K562 (cell line): ENCODE data around the gene TMEM139. TPM values are rescaled to one million over a fixed set of nuclear protein-coding genes. Genes with fewer than 3 reads are reported as not detected.

Experiments used
- ATAC-seq: fragments of 200-7000 bp; cut with Tn5 transposase; 3 replicates; pipeline ENCODE4 v1.9.1; 2020; ENCODE audit warnings: moderate library complexity
- BruUV-seq: library from RNA; stranded (reverse); fragments of 400-500 nt; replicated peaks from 2 replicates; lab custom pipeline; 2021; lab: Mats Ljungman, UMichigan
- CTCF ChIA-PET: fragments of 300-600 bp; formaldehyde crosslinking; extraction: SDS; loops from one replicate; lab custom pipeline; 2021; ENCODE audit warnings: low intra/inter-chr PET ratio; lab: Yijun Ruan, JAX
- POLR2A ChIA-PET: fragments of 300-600, 350-650 bp; sonication (Branson Sonifier 250); formaldehyde crosslinking; extraction: SDS; loops from one replicate; lab custom pipeline; 2021; ENCODE audit warnings: antibody characterized with exemption, inconsistent platforms; lab: Yijun Ruan, JAX
- DNase-seq, 4 experiments: peaks; one replicate each; pipeline versions ENCODE4 v3.0.0 to v3.0.0-alpha.2; 2011 to 2018; ENCODE audit warnings: low spot score in 3 of 4, mixed read lengths in 3 of 4; ENCODE audit errors: extremely low read depth in 1 of 4
- FAIRE-seq: peaks from 2 replicates; lab custom pipeline; 2011; peaks lifted over from hg19 to GRCh38; lab: Jason Lieb, UNC
- H2AFZ ChIP-seq: 2 replicates; pipeline ENCODE4 v1.6.0; 2011; ENCODE audit warnings: low read depth, low read length, control low read depth, inconsistent platforms
- H3K27ac ChIP-seq: fragments of 200-600 bp; 3 replicates; pipeline ENCODE4 v1.8.0; 2011; ENCODE audit warnings: low read depth, mild to moderate bottlenecking, control low read depth, inconsistent platforms, low read length, moderate library complexity, mixed read lengths; ENCODE audit errors: extremely low read depth
- H3K27me3 ChIP-seq, 2 experiments: fragments of 300-600 bp in 1 of 2; 2 replicates in 1 of 2; 3 replicates in 1 of 2; pipeline versions ENCODE4 v1.6.0 to v1.8.0; 2011; ENCODE audit warnings: inconsistent platforms in 2 of 2, low read length in 2 of 2, mild to moderate bottlenecking in 1 of 2, mixed read lengths in 1 of 2, moderate library complexity in 1 of 2; ENCODE audit not compliant: control insufficient read depth in 2 of 2, insufficient read depth in 2 of 2
- H3K36me3 ChIP-seq: fragments of 300-600 bp; 3 replicates; pipeline ENCODE4 v1.8.0; 2011; ENCODE audit warnings: mild to moderate bottlenecking, low read length, inconsistent platforms; ENCODE audit not compliant: control insufficient read depth, insufficient read depth
- H3K4me1 ChIP-seq, 2 experiments: fragments of 200-600 bp in 1 of 2; replicated peaks in 1 of 2; 2 replicates in 1 of 2; 3 replicates in 1 of 2; pipeline versions ENCODE4 v1.5.1 to v1.8.0; 2011; ENCODE audit warnings: inconsistent platforms in 2 of 2, low read length in 2 of 2, mild to moderate bottlenecking in 1 of 2, mixed read lengths in 1 of 2, moderate library complexity in 1 of 2; ENCODE audit not compliant: control insufficient read depth in 2 of 2, insufficient read depth in 2 of 2
- H3K4me2 ChIP-seq: 2 replicates; pipeline ENCODE4 v1.6.1; 2011; ENCODE audit warnings: low read length, control low read depth, inconsistent platforms, mixed read lengths; ENCODE audit not compliant: insufficient read depth
- H3K4me3 ChIP-seq: fragments of 200-600 bp; sonication (generic), shearing (Covaris generic); 2 replicates; pipeline ENCODE4 v1.5.1; 2016; ENCODE audit warnings: control low read depth, inconsistent platforms
- H3K79me2 ChIP-seq: fragments of 200-600 bp; 3 replicates; pipeline ENCODE4 v1.8.0; 2011; ENCODE audit warnings: low read length, inconsistent platforms; ENCODE audit not compliant: control insufficient read depth, insufficient read depth
- H3K9ac ChIP-seq, 2 experiments: 2 replicates each; pipeline versions ENCODE4 v1.6.0 to v1.6.1; 2011; ENCODE audit warnings: low read depth in 2 of 2, low read length in 2 of 2, control low read depth in 1 of 2, inconsistent platforms in 1 of 2, mild to moderate bottlenecking in 1 of 2, mixed read lengths in 1 of 2; ENCODE audit not compliant: insufficient read depth in 1 of 2
- H3K9me1 ChIP-seq: one replicate; pipeline ENCODE4 v1.6.0; 2011; ENCODE audit warnings: inconsistent platforms, mild to moderate bottlenecking, low read length, moderate library complexity; ENCODE audit not compliant: control insufficient read depth, insufficient read depth
- H3K9me3 ChIP-seq: replicated peaks from 2 replicates; pipeline ENCODE4 v1.5.1; 2011; ENCODE audit warnings: low read depth, low read length, inconsistent platforms; ENCODE audit not compliant: control insufficient read depth, insufficient read depth
- H4K20me1 ChIP-seq: replicated peaks from 2 replicates; pipeline ENCODE4 v1.6.1; 2011; ENCODE audit warnings: low read length, inconsistent platforms, mixed read lengths; ENCODE audit not compliant: control insufficient read depth, insufficient read depth
- CEBPG ChIP-seq, 3 experiments: fragments of 200-800 bp in 1 of 3; sonication (Bioruptor generic) in 1 of 3; sonication (generic) in 1 of 3; formaldehyde crosslinking in 1 of 3; IDR thresholded peaks in 2 of 3; conservative IDR thresholded peaks in 1 of 3; 2 replicates each; pipeline versions ENCODE4 v1.6.1 to v1.8.0; 2016 to 2022; ENCODE audit warnings: missing compliant biosample characterization in 2 of 3, missing genetic modification characterization in 2 of 3, mild to moderate bottlenecking in 1 of 3, missing genetic modification reagents in 1 of 3
- CHD1 ChIP-seq: fragments of 200-600 bp; sonication (generic); IDR thresholded peaks from one replicate; pipeline ENCODE4 v1.6.1; 2012; ENCODE audit warnings: mild to moderate bottlenecking, moderate library complexity, low read length, inconsistent platforms
- FOSL1 ChIP-seq: fragments of 200-800 bp; sonication (Bioruptor generic); conservative IDR thresholded peaks from 2 replicates; pipeline ENCODE4 v1.6.1; 2016; ENCODE audit warnings: missing genetic modification characterization, missing compliant biosample characterization
- SP2 ChIP-seq: IDR thresholded peaks from 2 replicates; pipeline ENCODE4 v1.6.1; 2011; ENCODE audit warnings: mild to moderate bottlenecking, low read depth, low read length, moderate library complexity; ENCODE audit not compliant: poor library complexity, severe bottlenecking; ENCODE audit errors: extremely low read depth
- WGBS: fragments of 100-300 bp; shearing (Covaris generic); methylation state at CpG from one replicate; pipeline ENCODE4 v1.1.6; 2016; ENCODE audit warnings: low coverage, mixed read lengths; ENCODE audit not compliant: insufficient coverage; ENCODE audit errors: missing lambda C conversion rate; 5-methylcytosine and 5-hydroxymethylcytosine counted together
- in situ Hi-C: fragments of 300-500 bp; cut with MboI; formaldehyde crosslinking; loops from 4 replicates; pipeline ENCODE4 v1.15.0; 2018; ENCODE audit warnings: inconsistent platforms, mixed read lengths
- intact Hi-C: fragments of 100-400 bp; cut with micrococcal nuclease; formaldehyde crosslinking; loops from 2 replicates; pipeline ENCODE4 v1.14.2; 2022
- polyA plus RNA-seq, 8 experiments: library from polyadenylated mRNA; depleted of rRNA in 4 of 8; stranded (reverse) in 5 of 8; unstranded in 3 of 8; fragments of >200 nt; fragmentation: Nextera tagmentation in 2 of 8; fragmentation: Illumina TruSeq in 1 of 8; extraction: Ambion mirVana in 2 of 8; extraction: Trizol in 1 of 8; gene quantifications; 2 replicates each; pipeline versions ENCODE4 v1.2.1 to v1.2.3, GENCODE V29; 2011 to 2014; ENCODE audit warnings: inconsistent platforms in 1 of 8, missing spikeins in 1 of 8
- total RNA-seq, 7 experiments: library from RNA; depleted of rRNA in 6 of 7; stranded (reverse); fragments of >200 nt in 6 of 7; fragmentation: Illumina TruSeq in 2 of 7; extraction: Trizol in 2 of 7; gene quantifications; 2 replicates each; pipeline versions ENCODE4 v1.2.1 to v1.2.3, GENCODE V29; 2011 to 2021; ENCODE audit warnings: low replicate concordance in 1 of 7

Gene TMEM139
- total and polyA plus RNA-seq, 9 of the 15 experiments (the other 6 are each of a cell fraction or from before 2014, with no cell fraction given): 0.27 to 1.8 (median 0.79) TPM

- Histone ChIP-seq H3K27me3 (peaks cover 39 to 71% of the 10 kb centered on the region in 2 experiments), H3K9me1 (no peaks in the 10 kb centered on the region), H3K9me3 (no peaks in the 10 kb centered on the region), H3K27ac (no peak overlapping the region), H3K36me3 (no peaks in the 10 kb centered on the region), H3K9ac (no peak overlapping the region), H2AFZ (no peak overlapping the region), H3K4me2 (no peak overlapping the region), H4K20me1 (no peaks in the 10 kb centered on the region), H3K4me1 (no peaks in the 10 kb centered on the region), H3K79me2 (no peaks in the 10 kb centered on the region), H3K4me3 (no peak overlapping the region)
- in situ Hi-C loops: no loop called here
- intact Hi-C loops: no loop called here
- DNase-seq (no peak), ATAC-seq (no peak), FAIRE-seq (no peak)
- no TSS peak for BruUV-seq
- WGBS: under 1% methylated on average over 8 of the region's 8 CpGs
- TF ChIP-seq SP2 (no peak), FOSL1 (tag) (peak; percentile 76)
- ChIA-PET POLR2A (interaction anchor here (0.8 kb wide), 1 partner anchor 49 kb away, joined by 3 read pairs; no protein-coding TSS in a partner anchor), CTCF (no interaction called here)
Measured at GRCh38 chr7:143331179-143331801, 46.5 kb downstream of the TMEM139 start.

- 0% methylated on average over 1 of the region's 1 CpG for WGBS
- no TSS peak for BruUV-seq
- ChIA-PET CTCF (interaction anchor here (0.6 kb wide), 1 partner anchor 14 kb away, joined by 3 read pairs; no protein-coding TSS in a partner anchor), POLR2A (interaction anchor here (0.7 to 1.8 kb wide), 4 partner anchors 11 to 123 kb away, joined by 3 to 5 read pairs (median 4); no protein-coding TSS in a partner anchor)
- H4K20me1 ChIP-seq: no peaks in the 10 kb centered on the region
- no peak for TF ChIP-seq CEBPG (CRISPR knock-in tag; IDR thresholded peaks at IDR 0.05)
- 0 out of 4 replicates have a peak, but pooled peaks of 1 of the 2 experiments have one; percentile 34 for TF ChIP-seq CEBPG (tag; conservative IDR thresholded peaks at IDR 0.05 in 1 of 2, IDR thresholded peaks at IDR 0.05 in 1 of 2)
- no peak for TF ChIP-seq CHD1
- no peaks in the 10 kb centered on the region for H3K36me3 ChIP-seq
- H3K9me3 ChIP-seq: no peaks in the 10 kb centered on the region
- no peaks in the 10 kb centered on the region for H3K4me1 ChIP-seq
- no peak overlapping the region for H3K4me2 ChIP-seq
- H3K4me3 ChIP-seq: no peak overlapping the region
- H3K27me3 ChIP-seq: peaks cover 35 to 61% of the 10 kb centered on the region in 2 experiments; a peak in 4 of 5 replicates
- no peak overlapping the region for H3K9ac ChIP-seq
- H2AFZ ChIP-seq: no peak overlapping the region
- H3K9me1 ChIP-seq: no peaks in the 10 kb centered on the region
- in situ Hi-C loops (no loop called here), intact Hi-C loops (no loop called here)
- no peak for DNase-seq
- no peak for FAIRE-seq
- no peak overlapping the region for H3K27ac ChIP-seq
- no peak for ATAC-seq
- no peaks in the 10 kb centered on the region for H3K79me2 ChIP-seq
Measured at GRCh38 chr7:143334244-143334643, 49.5 kb downstream of the TMEM139 start.
